Keratinocyte (primary cell): ENCODE measurements around the gene KEAP1. TPM values are rescaled to one million over a fixed set of nuclear protein-coding genes. Genes with fewer than 3 reads are reported as not detected.

Experiments
- DNase-seq: peaks from one replicate; pipeline ENCODE4 v3.0.0-alpha.2; 2011; ENCODE audit warnings: low read depth, missing footprints, low spot score
- FAIRE-seq: peaks from 2 replicates; lab custom pipeline; 2011; peaks lifted over from hg19 to GRCh38; lab: Jason Lieb, UNC
- H2AFZ ChIP-seq: 2 replicates; pipeline ENCODE4 v1.6.0; 2012; ENCODE audit warnings: low read length, control low read depth, inconsistent platforms; ENCODE audit not compliant: control insufficient read depth
- H3K27ac ChIP-seq: 2 replicates; pipeline ENCODE4 v1.5.1; 2011; ENCODE audit warnings: low read length; ENCODE audit not compliant: control insufficient read depth, insufficient read depth
- H3K27me3 ChIP-seq: 3 replicates; pipeline ENCODE4 v1.6.0; 2011; ENCODE audit warnings: low read length; ENCODE audit not compliant: control insufficient read depth, insufficient read depth; ENCODE audit errors: extremely low read depth
- H3K36me3 ChIP-seq, 2 experiments: 2 replicates in 1 of 2; 3 replicates in 1 of 2; pipeline ENCODE4 v1.5.1; 2011; ENCODE audit warnings: low read length in 2 of 2, mild to moderate bottlenecking in 1 of 2; ENCODE audit not compliant: control insufficient read depth in 2 of 2, insufficient read depth in 2 of 2; ENCODE audit errors: extremely low read depth in 1 of 2
- H3K4me1 ChIP-seq: 3 replicates; pipeline ENCODE4 v1.5.1; 2011; ENCODE audit warnings: low read length; ENCODE audit not compliant: control insufficient read depth, insufficient read depth; ENCODE audit errors: extremely low read depth
- H3K4me2 ChIP-seq: 3 replicates; pipeline ENCODE4 v1.6.0; 2011; ENCODE audit warnings: low read depth, low read length; ENCODE audit not compliant: control insufficient read depth, insufficient read depth; ENCODE audit errors: extremely low read depth
- H3K4me3 ChIP-seq, 3 experiments: fragments of 200-600 bp in 1 of 3; sonication (generic) in 1 of 3; 2 replicates in 2 of 3; 3 replicates in 1 of 3; pipeline ENCODE4 v1.5.1; 2011 to 2016; ENCODE audit warnings: low read length in 3 of 3, mild to moderate bottlenecking in 3 of 3, control low read depth in 2 of 3, inconsistent platforms in 1 of 3, low read depth in 1 of 3, mixed read lengths in 1 of 3, mixed run types in 1 of 3, moderate library complexity in 1 of 3; ENCODE audit not compliant: control insufficient read depth in 2 of 3, insufficient read depth in 2 of 3; ENCODE audit errors: extremely low read depth in 1 of 3
- H3K79me2 ChIP-seq: 2 replicates; pipeline ENCODE4 v1.6.0; 2012; ENCODE audit warnings: low read length; ENCODE audit not compliant: control insufficient read depth, insufficient read depth
- H3K9ac ChIP-seq: 3 replicates; pipeline ENCODE4 v1.6.0; 2011; ENCODE audit warnings: low read length; ENCODE audit not compliant: control insufficient read depth, insufficient read depth; ENCODE audit errors: extremely low read depth
- H3K9me1 ChIP-seq: 3 replicates; pipeline ENCODE4 v1.6.0; 2011; ENCODE audit warnings: low read length; ENCODE audit not compliant: control insufficient read depth, insufficient read depth; ENCODE audit errors: extremely low read depth
- H3K9me3 ChIP-seq: 2 replicates; pipeline ENCODE4 v1.5.1; 2012; ENCODE audit warnings: low read depth, low read length; ENCODE audit not compliant: control insufficient read depth
- H4K20me1 ChIP-seq: 3 replicates; pipeline ENCODE4 v1.6.0; 2011; ENCODE audit warnings: low read length; ENCODE audit not compliant: control insufficient read depth, insufficient read depth; ENCODE audit errors: extremely low read depth
- CTCF ChIP-seq, 3 experiments: IDR thresholded peaks in 1 of 3; conservative IDR thresholded peaks in 1 of 3; optimal IDR thresholded peaks in 1 of 3; 2 replicates in 2 of 3; 3 replicates in 1 of 3; pipeline versions ENCODE3 to v1.5.1; 2011; ENCODE audit warnings: low read length in 3 of 3, mild to moderate bottlenecking in 3 of 3, moderate library complexity in 2 of 3, control low read depth in 1 of 3, inconsistent platforms in 1 of 3; ENCODE audit not compliant: insufficient read depth in 2 of 3; ENCODE audit errors: extremely low read depth in 1 of 3
- EZH2 ChIP-seq: IDR thresholded peaks from one replicate; pipeline ENCODE4 v1.6.1; 2012; ENCODE audit warnings: inconsistent platforms, mild to moderate bottlenecking, low read length, moderate library complexity
- dilution Hi-C: fragments of 300-500 bp; cut with MboI; formaldehyde crosslinking; loops from one replicate; pipeline ENCODE4 v1.7.0; 2020; ENCODE audit warnings: low sequenced_read_pairs; ENCODE audit not compliant: extremely low pct_ligation_motif_present
- polyA plus RNA-seq, 5 experiments: library from polyadenylated mRNA; depleted of rRNA in 3 of 5; stranded (reverse) in 3 of 5; stranded (forward) in 1 of 5; unstranded in 1 of 5; fragments of >200 nt; gene quantifications; 1 replicate in 1 of 5; 2 replicates in 3 of 5; 3 replicates in 1 of 5; pipeline versions ENCODE4 v1.2.1 to v1.2.3, GENCODE V29; 2011 to 2012; ENCODE audit warnings: missing spikeins in 2 of 5, low read depth in 1 of 5, low replicate concordance in 1 of 5

KEAP1 gene
- polyA plus RNA-seq, 1 donor (not counting 4 experiments of a cell fraction or from before 2014, with no cell fraction given): 29.6 TPM

- Histone ChIP-seq H4K20me1 (no peaks in the 10 kb centered on the region), H3K4me1 (peaks cover 3% of the 10 kb centered on the region), H3K27ac (no peak overlapping the region), H3K4me2 (no peak overlapping the region), H3K9me1 (peaks cover 2% of the 10 kb centered on the region), H3K4me3 (no peak overlapping the region), H3K9ac (no peak overlapping the region), H2AFZ (no peak overlapping the region), H3K79me2 (peaks cover 34% of the 10 kb centered on the region), H3K9me3 (no peaks in the 10 kb centered on the region), H3K36me3 (peaks cover 8 to 11% of the 10 kb centered on the region in 2 experiments), H3K27me3 (no peaks in the 10 kb centered on the region)
- no peak for DNase-seq
- TF ChIP-seq EZH2 (no peak), CTCF (optimal IDR thresholded peaks at IDR 0.05 in 1 of 3, IDR thresholded peaks at IDR 0.05 in 1 of 3, conservative IDR thresholded peaks at IDR 0.05 in 1 of 3; ENCODE audit: extremely low read depth in 1 of 3, insufficient read depth in 2 of 3, low read length in 3 of 3) (no peak)
- FAIRE-seq: no peak
- dilution Hi-C loops: no loop called here
Measured at GRCh38 chr19:10499550-10500246, 3.5 kb downstream of the KEAP1 start.

- Histone ChIP-seq H4K20me1 (no peaks in the 10 kb centered on the region), H3K4me3 (no peak overlapping the region), H2AFZ (no peak overlapping the region), H3K27ac (no peak overlapping the region), H3K9me3 (no peaks in the 10 kb centered on the region), H3K9me1 (peaks cover 2% of the 10 kb centered on the region), H3K27me3 (no peaks in the 10 kb centered on the region), H3K9ac (no peak overlapping the region), H3K4me2 (no peak overlapping the region), H3K79me2 (peaks cover 36% of the 10 kb centered on the region), H3K4me1 (peaks cover 3% of the 10 kb centered on the region), H3K36me3 (peaks cover 11 to 12% of the 10 kb centered on the region in 2 experiments)
- FAIRE-seq: no peak
- DNase-seq: no peak
- dilution Hi-C loops: no loop called here
- TF ChIP-seq CTCF (optimal IDR thresholded peaks at IDR 0.05 in 1 of 3, IDR thresholded peaks at IDR 0.05 in 1 of 3, conservative IDR thresholded peaks at IDR 0.05 in 1 of 3; ENCODE audit: extremely low read depth in 1 of 3, insufficient read depth in 2 of 3, low read length in 3 of 3) (no peak), EZH2 (no peak)
Measured at GRCh38 chr19:10497371-10497770, 5.8 kb downstream of the KEAP1 start.
